ENCODE results near the gene PCLAF. TPM values are rescaled to one million over a fixed set of nuclear protein-coding genes. Genes with fewer than 3 reads are reported as not detected.
"Not testable (repeated sequence)": the region's sequence is repeated elsewhere in the genome, so short reads cannot be mapped to it uniquely, and the experiment has no call there.

PCLAF gene
- polyA plus RNA-seq, 2 of the 4 experiments (the other 2 are of a cell fraction) = 221 to 452 TPM

DNA sequence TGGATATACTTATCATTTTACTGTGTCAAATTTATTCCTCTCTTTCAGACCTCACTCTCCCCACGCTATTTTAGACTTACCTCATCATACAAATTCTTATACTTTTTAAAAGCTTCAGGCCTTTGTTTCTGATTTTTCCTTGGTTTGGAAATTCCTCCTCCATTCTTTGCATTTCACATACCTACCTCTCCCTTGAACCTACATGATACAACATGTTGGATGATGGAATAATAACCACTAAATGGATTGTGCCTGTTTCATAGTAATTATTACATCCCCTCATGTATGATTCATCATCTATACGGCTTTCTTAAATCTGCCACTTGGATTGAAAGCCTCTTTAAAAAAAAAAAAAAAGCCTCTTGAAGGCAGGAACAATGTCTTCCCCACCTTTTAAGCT, 31.0 kb upstream of the PCLAF start (continued):
- TF ChIP-seq RFX5 (IDR thresholded peaks at IDR 0.05) (no peak), ESRRA (IDR thresholded peaks at IDR 0.05; ENCODE audit: borderline replicate concordance, low read length) (no peak), EHMT2 (IDR thresholded peaks at IDR 0.05; ENCODE audit: low read depth) (no peak)

DNA sequence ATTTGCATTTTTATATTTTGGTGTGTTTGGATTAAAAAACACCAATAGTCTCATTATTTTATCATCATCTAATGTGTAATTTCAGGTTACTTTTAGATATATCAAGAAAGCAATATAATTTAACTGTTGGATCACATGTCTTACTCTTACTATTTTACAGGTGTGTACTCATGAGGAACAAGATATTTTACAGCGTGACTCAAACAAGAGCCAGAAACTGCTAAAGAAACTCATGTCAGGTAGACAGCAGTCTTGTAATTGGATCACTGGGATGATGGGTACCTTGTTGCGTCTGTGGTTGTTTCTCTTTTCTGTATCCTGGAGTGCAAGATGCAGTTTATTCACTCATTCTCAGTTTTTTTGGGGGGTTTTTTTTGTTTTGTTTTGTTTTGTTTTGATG, 19.3 kb upstream of the PCLAF start:
- POLR2A ChIA-PET = no interaction called here
- TF ChIP-seq ESRRA (IDR thresholded peaks at IDR 0.05; ENCODE audit: borderline replicate concordance, low read length) (no peak), TFCP2L1 (CRISPR knock-in tag; IDR thresholded peaks at IDR 0.05) (no peak), NFE2L2 (conservative IDR thresholded peaks at IDR 0.05; ENCODE audit: low read length) (no peak), RFX5 (IDR thresholded peaks at IDR 0.05) (no peak), FOSB (CRISPR knock-in tag; IDR thresholded peaks at IDR 0.05) (no peak), SREBF2 (IDR thresholded peaks at IDR 0.05) (no peak), RAD21 (conservative IDR thresholded peaks at IDR 0.05 in 1 of 2, IDR thresholded peaks at IDR 0.05 in 1 of 2) (no peak), RNF2 (IDR thresholded peaks at IDR 0.05; ENCODE audit: borderline replicate concordance, low read depth) (no peak)
- TF ChIP-seq, protein P1, sequence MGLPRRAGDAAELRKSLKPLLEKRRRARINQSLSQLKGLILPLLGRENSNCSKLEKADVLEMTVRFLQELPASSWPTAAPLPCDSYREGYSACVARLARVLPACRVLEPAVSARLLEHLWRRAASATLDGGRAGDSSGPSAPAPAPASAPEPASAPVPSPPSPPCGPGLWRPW (IDR thresholded peaks at IDR 0.05) = no peak
- Histone ChIP-seq H3K4me3 (no peak overlapping the region), H3K4me1 (peaks cover 14% of the 10 kb centered on the region), H3K9me3 (no peaks in the 10 kb centered on the region), H3K27ac (no peak overlapping the region), H3K4me2 (no peak overlapping the region)
- CTCF ChIA-PET = interaction anchor here (0.6 to 2.6 kb wide), 2 partner anchors 13 to 183 kb away, joined by 3 to 7 read pairs; partner anchors contain the start of gene TRIP4
- WGBS (ENCODE audit: missing lambda C conversion rate) = 95% methylated on average over 2 of the region's 2 CpGs
- DNase-seq (ENCODE audit: low read depth in 1 of 2, low spot score in 1 of 2) (no peak), FAIRE-seq (peak; percentile 65), ATAC-seq (no peak)

DNA sequence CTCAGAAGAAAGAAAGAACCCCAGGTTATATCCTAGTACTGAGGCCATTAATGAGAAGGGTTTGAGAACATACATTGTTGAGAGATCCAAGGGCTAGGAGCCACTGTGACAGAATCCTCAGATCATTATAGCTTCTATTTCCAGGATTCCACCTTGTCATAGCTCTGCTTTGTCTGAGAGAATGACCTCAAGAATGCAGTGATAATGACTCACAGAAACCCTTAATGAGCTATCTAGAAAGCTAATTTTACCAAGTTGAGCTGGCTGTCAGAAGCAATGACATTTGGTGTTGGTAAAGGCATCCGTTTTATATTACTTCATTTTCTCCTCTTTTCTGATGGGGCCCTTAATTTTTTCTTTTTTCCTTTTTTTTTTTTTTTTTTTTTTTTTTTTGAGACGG, 17.3 kb upstream of the PCLAF start:
- Histone ChIP-seq H3K27ac (no peak overlapping the region), H3K9me3 (no peaks in the 10 kb centered on the region), H3K4me1 (no peaks in the 10 kb centered on the region), H3K4me3 (no peak overlapping the region), H3K4me2 (no peak overlapping the region)
- FAIRE-seq (no peak), ATAC-seq (no peak), DNase-seq (ENCODE audit: low read depth in 1 of 2, low spot score in 1 of 2) (no peak)
- TF ChIP-seq TFCP2L1 (CRISPR knock-in tag; IDR thresholded peaks at IDR 0.05) (no peak), CBX2 (IDR thresholded peaks at IDR 0.05; ENCODE audit: borderline replicate concordance, low read depth) (no peak), GATA3 (IDR thresholded peaks at IDR 0.05; ENCODE audit: borderline replicate concordance) (no peak), RAD21 (conservative IDR thresholded peaks at IDR 0.05 in 1 of 2, IDR thresholded peaks at IDR 0.05 in 1 of 2) (no peak)
- WGBS (ENCODE audit: missing lambda C conversion rate) = 87% methylated on average over 2 of the region's 2 CpGs
- ChIA-PET CTCF (interaction anchor here (1.3 to 2.6 kb wide), 3 partner anchors 11 to 330 kb away, joined by 4 to 7 read pairs (median 5); partner anchors contain the start of gene TRIP4), POLR2A (interaction anchor here (1.3 kb wide), 1 partner anchor 11 kb away, joined by 7 read pairs; the partner anchor contains the start of gene TRIP4)

DNA sequence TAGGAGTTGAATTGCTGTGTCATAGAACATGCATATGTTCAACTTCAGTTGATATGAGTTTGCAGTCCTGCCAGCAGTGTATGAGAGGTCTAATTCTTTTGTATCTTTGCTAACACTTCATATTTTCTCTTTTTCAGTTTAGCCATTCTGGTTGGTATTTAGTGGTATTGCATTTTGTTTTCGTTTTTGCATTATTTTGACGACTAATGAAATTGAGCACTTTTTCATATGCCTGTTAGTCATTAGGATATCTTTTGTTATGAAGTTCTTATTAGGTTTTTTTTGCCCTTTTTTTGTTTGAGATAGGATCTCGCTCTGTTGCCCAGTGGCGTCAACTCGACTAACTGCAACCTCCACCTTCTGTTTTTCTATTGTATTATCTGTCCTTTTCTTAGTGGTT, 15.5 kb upstream of the PCLAF start:
- H3K9me3 ChIP-seq = no peaks in the 10 kb centered on the region
- WGBS (ENCODE audit: missing lambda C conversion rate) = 78% methylated on average over 5 of the region's 5 CpGs
- CTCF ChIA-PET = interaction anchor here (0.9 kb wide), 1 partner anchor 29 kb away, joined by 3 read pairs; no protein-coding TSS in a partner anchor
- TF ChIP-seq MAFK (IDR thresholded peaks at IDR 0.05; ENCODE audit: partially characterized antibody) (peak; percentile 60), MYC (IDR thresholded peaks at IDR 0.05; ENCODE audit: borderline replicate concordance, low read length) (no peak), ZFP36 (IDR thresholded peaks at IDR 0.05; ENCODE audit: borderline replicate concordance, partially characterized antibody) (no peak)
- H3K27ac ChIP-seq = no peak overlapping the region
- POLR2A ChIA-PET = no interaction called here
- ATAC-seq (no peak), FAIRE-seq (no peak), DNase-seq (ENCODE audit: low read depth in 1 of 2, low spot score in 1 of 2) (no peak)
- H3K4me3 ChIP-seq = no peak overlapping the region
- H3K4me1 ChIP-seq = no peaks in the 10 kb centered on the region
- H3K4me2 ChIP-seq = no peak overlapping the region

DNA sequence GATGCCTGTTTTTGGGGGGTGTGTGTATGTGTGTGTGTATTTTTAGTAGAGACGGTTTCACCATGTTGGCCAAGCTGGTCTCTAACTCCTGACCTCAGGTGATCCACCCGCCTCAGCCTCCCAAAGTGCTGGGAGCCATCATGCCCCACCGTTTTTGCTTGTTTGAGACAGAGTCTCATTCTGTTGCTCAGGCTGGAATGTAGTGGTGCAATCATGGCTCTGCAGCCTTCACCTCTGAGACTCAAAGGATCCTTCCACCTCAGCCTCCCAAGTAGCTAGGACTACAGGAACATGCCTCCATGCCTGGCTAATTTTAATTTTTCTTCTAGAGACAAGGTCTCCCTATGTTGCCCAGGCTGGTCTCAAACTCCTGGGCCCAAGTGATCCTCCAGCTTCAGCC, 11.2 kb upstream of the PCLAF start:
- H3K27ac ChIP-seq; ATAC-seq; H3K4me1 ChIP-seq; H3K4me2 ChIP-seq; DNase-seq (ENCODE audit: low read depth in 1 of 2, low spot score in 1 of 2); POLR2A ChIA-PET; H3K9me3 ChIP-seq; FAIRE-seq; H3K4me3 ChIP-seq: not testable (repeated sequence)
- WGBS (ENCODE audit: missing lambda C conversion rate) = 92% methylated on average over 3 of the region's 3 CpGs
- CTCF ChIA-PET = interaction anchor here (1.2 kb wide), 1 partner anchor 261 kb away, joined by 3 read pairs; no protein-coding TSS in a partner anchor

All from A549 (cell line).